Measurements from ENCODE around the gene FAM135A. TPM values are rescaled to one million over a fixed set of nuclear protein-coding genes. Genes with fewer than 3 reads are reported as not detected.

FAM135A gene
- total and polyA plus RNA-seq, 2 of the 13 experiments (the other 11 are each of a cell fraction or from before 2014, with no cell fraction given) = 26.9 to 31.5 TPM

GRCh38 chr6:70412252-70413113 is 825 bp upstream of the FAM135A start (continued):
- peak; percentile 34; the same call in 1 of the 2 replicates for TF ChIP-seq THAP9 (CRISPR knock-in tag; IDR thresholded peaks at IDR 0.05; ENCODE audit: borderline replicate concordance)
- TF ChIP-seq ZNF251 (CRISPR knock-in tag; IDR thresholded peaks at IDR 0.05) = no peak
- TF ChIP-seq RAD21 (CRISPR knock-in tag; IDR thresholded peaks at IDR 0.05) = 0 out of 2 replicates have a peak, but pooled peaks have one; percentile 24
- 0 out of 2 replicates have a peak, but pooled peaks have one; percentile 19 for TF ChIP-seq ZNF343 (CRISPR knock-in tag; IDR thresholded peaks at IDR 0.05)
- no peak for TF ChIP-seq ZNF142 (CRISPR knock-in tag; IDR thresholded peaks at IDR 0.05)
- TF ChIP-seq RXRA (CRISPR knock-in tag; IDR thresholded peaks at IDR 0.05) = no peak
- TF ChIP-seq ZNF256 (CRISPR knock-in tag; conservative IDR thresholded peaks at IDR 0.05) = 0 out of 2 replicates have a peak, but pooled peaks have one; percentile 59
- TF ChIP-seq ZZZ3 (CRISPR knock-in tag; IDR thresholded peaks at IDR 0.05; ENCODE audit: borderline replicate concordance) = 0 out of 2 replicates have a peak, but pooled peaks have one; percentile 29
- 0 out of 2 replicates have a peak, but pooled peaks have one; percentile 66 for TF ChIP-seq ZNF576 (CRISPR knock-in tag; IDR thresholded peaks at IDR 0.05)
- no peak for TF ChIP-seq MTA1 (CRISPR knock-in tag; IDR thresholded peaks at IDR 0.05; ENCODE audit: borderline replicate concordance)
- no peak for TF ChIP-seq FOXO1 (CRISPR knock-in tag; IDR thresholded peaks at IDR 0.05)
